Astrocyte of the spinal cord (primary cell): ENCODE data around the gene CIITA.

Experiments
- DNase-seq: peaks from one replicate; pipeline ENCODE4 v3.0.0; 2011; ENCODE audit warnings: low read depth, low spot score
- H3K4me3 ChIP-seq: 2 replicates; pipeline ENCODE4 v1.5.1; 2011; ENCODE audit warnings: low read depth, mild to moderate bottlenecking, low read length, moderate library complexity
- CTCF ChIP-seq: IDR thresholded peaks from 2 replicates; pipeline ENCODE4 v1.5.1; 2012; ENCODE audit warnings: low read depth, mild to moderate bottlenecking, low read length, inconsistent platforms
- in situ Hi-C: cut with HindIII; loops from 2 replicates; pipeline ENCODE4 v1.10.0; 2017; ENCODE audit warnings: low sequenced_read_pairs

CIITA gene

DNA sequence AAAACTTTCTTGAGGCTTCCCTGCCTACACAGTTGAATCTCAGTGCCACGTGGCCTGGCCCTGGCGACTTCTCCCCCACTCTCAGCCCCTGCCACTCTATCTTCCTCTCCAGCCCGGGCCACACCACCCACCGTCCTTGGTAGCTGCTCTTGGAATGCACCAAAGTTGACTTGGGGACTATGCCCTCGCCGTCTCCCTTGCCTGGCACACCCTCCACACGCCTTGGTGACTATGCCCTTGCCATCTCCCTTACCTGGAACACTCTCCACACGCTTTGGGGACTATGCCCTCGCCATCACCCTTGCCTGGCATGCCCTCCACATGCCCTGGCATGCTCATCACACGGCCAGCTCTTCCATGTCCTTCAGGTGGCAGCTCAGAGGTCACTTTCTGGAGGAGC, 42.9 kb upstream of the CIITA start:
- in situ Hi-C loops = no loop called here
- DNase-seq = no peak
- H3K4me3 ChIP-seq = no peak overlapping the region
- no peak for TF ChIP-seq CTCF

DNA sequence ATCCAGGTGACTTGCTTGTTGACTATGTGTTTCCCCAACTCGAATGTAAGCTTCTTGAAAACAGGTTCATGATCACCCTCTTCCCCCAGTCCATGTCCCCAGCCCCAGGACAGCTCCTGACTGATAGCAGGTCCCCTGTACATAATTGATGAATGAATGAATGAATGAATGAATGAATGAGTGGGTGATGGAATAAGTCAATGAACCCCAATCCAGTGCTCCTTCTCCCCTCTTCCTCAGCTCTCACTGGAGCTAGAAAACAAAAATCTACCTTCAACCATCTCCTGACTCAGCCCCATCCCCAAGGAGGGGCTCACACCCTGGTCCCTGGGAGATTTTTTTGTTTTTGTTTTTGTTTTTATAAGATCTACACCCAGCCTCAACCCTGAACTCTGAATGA, 42.2 kb upstream of the CIITA start:
- in situ Hi-C loops = no loop called here
- H3K4me3 ChIP-seq = no peak overlapping the region
- TF ChIP-seq CTCF = no peak
- DNase-seq = no peak

- DNase-seq = no peak
- H3K4me3 ChIP-seq = no peak overlapping the region
- in situ Hi-C loops = no loop called here
- TF ChIP-seq CTCF = no peak
These were observed 41.6 kb upstream of the CIITA start for GRCh38 chr16:10835281-10835931.

DNA sequence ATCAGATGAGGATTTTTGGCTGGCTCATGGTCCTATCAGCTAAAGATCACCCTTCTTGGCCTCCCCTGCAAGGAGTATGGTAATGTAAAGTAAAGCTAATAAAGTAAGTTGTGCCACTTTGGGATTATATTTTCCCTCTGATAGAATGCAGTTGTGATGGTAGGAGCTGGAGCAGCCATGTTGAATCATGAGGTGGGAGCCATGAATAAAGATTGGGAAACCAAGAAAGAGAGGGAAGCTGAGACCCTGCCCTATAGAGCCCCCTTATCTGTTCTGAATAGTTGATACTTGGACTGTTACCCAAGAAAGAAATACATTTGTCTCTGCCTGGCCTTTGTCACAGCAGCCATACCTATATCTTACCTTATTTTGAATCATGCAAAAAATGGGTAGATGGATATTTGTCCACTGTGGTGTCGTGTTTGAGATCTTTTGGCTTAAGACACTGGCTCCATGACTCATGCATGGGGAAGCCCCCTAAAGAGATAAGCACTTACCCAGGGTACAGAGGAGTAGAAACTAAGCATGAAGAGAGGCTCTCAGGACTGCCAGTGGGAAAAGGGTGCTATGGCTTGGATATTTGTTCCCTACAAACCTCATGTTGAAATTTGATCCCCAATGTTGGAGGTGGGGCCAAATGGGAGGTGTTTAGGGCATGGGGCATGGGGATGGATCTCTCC, 40.7 kb upstream of the CIITA start:
- in situ Hi-C loops = no loop called here
- TF ChIP-seq CTCF = no peak
- DNase-seq = no peak
- H3K4me3 ChIP-seq = no peak overlapping the region

GRCh38 chr16:10838621-10839278, 38.3 kb upstream of the CIITA start:
- no peak overlapping the region for H3K4me3 ChIP-seq
- no peak for TF ChIP-seq CTCF
- in situ Hi-C loops = no loop called here
- DNase-seq = no peak

DNA sequence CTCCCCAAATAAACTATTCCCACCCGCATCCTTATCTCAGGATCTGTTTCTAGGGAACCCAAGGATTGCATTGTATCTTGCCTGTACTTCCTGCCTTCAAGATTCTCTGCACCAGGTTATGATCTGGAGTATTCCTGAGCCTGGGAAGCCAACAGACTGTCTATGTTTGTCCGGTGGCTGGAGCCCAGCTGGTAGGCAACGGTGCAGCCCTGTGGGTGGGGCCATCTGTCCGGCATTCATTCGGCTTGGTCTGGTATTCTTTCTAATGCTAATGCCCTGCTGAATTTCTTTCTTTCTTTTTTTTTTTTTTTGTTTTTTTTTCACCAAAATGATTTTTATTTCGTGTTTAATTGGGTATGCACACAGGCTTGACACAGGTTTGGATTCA, 37.7 kb upstream of the CIITA start:
- no peak for DNase-seq
- TF ChIP-seq CTCF = no peak
- in situ Hi-C loops = no loop called here
- H3K4me3 ChIP-seq = no peak overlapping the region
